ENCODE data around the gene ZNF267.
"Not testable (repeated sequence)": the region's sequence is repeated elsewhere in the genome, so short reads cannot be mapped to it uniquely, and the experiment has no call there.

ZNF267 gene

GRCh38 chr16:31897283-31897682 lies 23.7 kb downstream of the ZNF267 start:
- in situ Hi-C loops (cut with HindIII; ENCODE audit: low sequenced_read_pairs), result no loop called here
- TF ChIP-seq CTCF (IDR thresholded peaks at IDR 0.05; ENCODE audit: low read depth, low read length), result no peak
- H3K4me3 ChIP-seq (ENCODE audit: low read depth, low read length), result no peak overlapping the region
- DNase-seq (ENCODE audit: low read depth, low spot score), result no peak

- H3K4me3 ChIP-seq (ENCODE audit: low read depth, low read length), result no peak overlapping the region
- no peak for DNase-seq (ENCODE audit: low read depth, low spot score)
- no peak for TF ChIP-seq CTCF (IDR thresholded peaks at IDR 0.05; ENCODE audit: low read depth, low read length)
- in situ Hi-C loops (cut with HindIII; ENCODE audit: low sequenced_read_pairs), result no loop called here
Measured at GRCh38 chr16:31899505-31899904, 25.9 kb downstream of the ZNF267 start.

GRCh38 chr16:31904571-31904970 lies 31.0 kb downstream of the ZNF267 start:
- DNase-seq (ENCODE audit: low read depth, low spot score); in situ Hi-C loops (cut with HindIII; ENCODE audit: low sequenced_read_pairs): not testable (repeated sequence)

GRCh38 chr16:31913668-31914067 lies 40.1 kb downstream of the ZNF267 start:
- no peak for TF ChIP-seq CTCF (IDR thresholded peaks at IDR 0.05; ENCODE audit: low read depth, low read length)
- in situ Hi-C loops (cut with HindIII; ENCODE audit: low sequenced_read_pairs), result no loop called here
- DNase-seq (ENCODE audit: low read depth, low spot score), result no peak
- H3K4me3 ChIP-seq (ENCODE audit: low read depth, low read length), result no peak overlapping the region

More at GRCh38 chr16:31904571-31904970, 31.0 kb downstream of the ZNF267 start:
- not testable (repeated sequence) for H3K4me3 ChIP-seq (ENCODE audit: low read depth, low read length)

GRCh38 chr16:31916056-31916488 lies 42.5 kb downstream of the ZNF267 start:
- DNase-seq (ENCODE audit: low read depth, low spot score), result peak; percentile 12

GRCh38 chr16:31920373-31920772 lies 46.8 kb downstream of the ZNF267 start:
- no peak overlapping the region for H3K4me3 ChIP-seq (ENCODE audit: low read depth, low read length)
- no peak for DNase-seq (ENCODE audit: low read depth, low spot score)
- in situ Hi-C loops (cut with HindIII; ENCODE audit: low sequenced_read_pairs), result no loop called here
- TF ChIP-seq CTCF (IDR thresholded peaks at IDR 0.05; ENCODE audit: low read depth, low read length), result no peak

More at GRCh38 chr16:31916056-31916488, 42.5 kb downstream of the ZNF267 start:
- H3K4me3 ChIP-seq (ENCODE audit: low read depth, low read length), result no peak overlapping the region
- no peak for TF ChIP-seq CTCF (IDR thresholded peaks at IDR 0.05; ENCODE audit: low read depth, low read length)
- in situ Hi-C loops (cut with HindIII; ENCODE audit: low sequenced_read_pairs), result no loop called here

GRCh38 chr16:31951806-31952205 lies 78.2 kb downstream of the ZNF267 start:
- DNase-seq (ENCODE audit: low read depth, low spot score); in situ Hi-C loops (cut with HindIII; ENCODE audit: low sequenced_read_pairs); H3K4me3 ChIP-seq (ENCODE audit: low read depth, low read length): not testable (repeated sequence)

GRCh38 chr16:31952206-31952605 lies 78.6 kb downstream of the ZNF267 start:
- H3K4me3 ChIP-seq (ENCODE audit: low read depth, low read length); DNase-seq (ENCODE audit: low read depth, low spot score); in situ Hi-C loops (cut with HindIII; ENCODE audit: low sequenced_read_pairs): not testable (repeated sequence)

GRCh38 chr16:31956221-31956620 lies 82.6 kb downstream of the ZNF267 start:
- H3K4me3 ChIP-seq (ENCODE audit: low read depth, low read length); in situ Hi-C loops (cut with HindIII; ENCODE audit: low sequenced_read_pairs); DNase-seq (ENCODE audit: low read depth, low spot score): not testable (repeated sequence)

GRCh38 chr16:31960186-31960910 lies 86.7 kb downstream of the ZNF267 start:
- DNase-seq (ENCODE audit: low read depth, low spot score); H3K4me3 ChIP-seq (ENCODE audit: low read depth, low read length); in situ Hi-C loops (cut with HindIII; ENCODE audit: low sequenced_read_pairs): not testable (repeated sequence)
